Right lobe of liver (tissue), 4 donors: Measurements from ENCODE around the gene RPL28.

Experiments used
- POLR2A ChIP-seq: fragments of 450-650 bp; IDR thresholded peaks from one replicate; pipeline ENCODE4 v1.6.1; 2017; ENCODE audit warnings: antibody characterized with exemption, mild to moderate bottlenecking
- TF ChIP-seq, protein P1 (sequence below), 4 donors: fragments of 200-600 bp in 3 of 4; fragments of 450-650 bp in 1 of 4; IDR thresholded peaks; one replicate each; pipeline versions ENCODE4 v1.5.1 to v1.8.0; 2016 to 2022; ENCODE audit warnings: antibody characterized with exemption in 4 of 4, mild to moderate bottlenecking in 2 of 4
- donor health status: DM: no; HTN: no; CAD: no.
- donor health status: DM: no; HTN: no; CAD: no.
- donor health status: DM: no; HTN: yes; CAD: no.

DNA sequence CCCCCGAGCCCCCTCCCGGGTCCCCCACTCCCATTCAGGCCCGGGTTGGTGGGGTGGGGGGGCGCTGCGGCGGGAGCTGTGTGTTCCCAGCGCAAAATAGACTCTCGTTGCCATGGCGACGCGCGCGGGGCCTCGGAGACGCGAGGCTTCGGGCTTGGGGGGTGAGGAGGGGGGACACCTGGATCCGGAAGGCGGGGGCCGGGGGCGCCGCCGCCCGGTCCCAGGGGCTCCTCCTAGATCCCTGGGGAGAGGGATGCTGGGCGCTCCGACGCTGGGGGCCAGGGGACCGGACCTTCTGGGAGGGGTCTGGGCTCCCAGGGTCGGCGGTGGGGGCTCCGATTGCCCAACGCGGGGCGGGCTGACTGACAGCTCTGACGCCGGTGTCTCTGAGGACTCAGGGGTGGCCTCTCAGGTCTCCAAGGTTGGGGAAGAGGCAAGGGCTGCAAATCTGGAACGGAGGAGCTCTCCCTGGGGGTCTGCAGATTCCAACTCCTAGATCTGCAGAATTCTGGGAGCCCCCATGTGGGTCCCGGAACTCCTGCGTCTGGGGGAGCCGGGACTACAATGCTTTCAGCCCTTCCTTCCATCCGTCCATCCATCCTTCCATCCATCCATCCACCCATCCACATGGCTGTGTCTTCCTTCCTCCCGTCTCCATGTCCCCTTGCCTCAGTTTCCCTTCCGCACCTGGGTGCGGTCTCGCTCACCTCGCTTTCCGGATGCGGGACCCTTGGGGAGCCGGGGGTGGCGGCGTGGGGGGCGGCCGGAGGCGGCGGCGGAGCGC, 66.4 kb downstream of the RPL28 start:
- TF ChIP-seq, protein P1, sequence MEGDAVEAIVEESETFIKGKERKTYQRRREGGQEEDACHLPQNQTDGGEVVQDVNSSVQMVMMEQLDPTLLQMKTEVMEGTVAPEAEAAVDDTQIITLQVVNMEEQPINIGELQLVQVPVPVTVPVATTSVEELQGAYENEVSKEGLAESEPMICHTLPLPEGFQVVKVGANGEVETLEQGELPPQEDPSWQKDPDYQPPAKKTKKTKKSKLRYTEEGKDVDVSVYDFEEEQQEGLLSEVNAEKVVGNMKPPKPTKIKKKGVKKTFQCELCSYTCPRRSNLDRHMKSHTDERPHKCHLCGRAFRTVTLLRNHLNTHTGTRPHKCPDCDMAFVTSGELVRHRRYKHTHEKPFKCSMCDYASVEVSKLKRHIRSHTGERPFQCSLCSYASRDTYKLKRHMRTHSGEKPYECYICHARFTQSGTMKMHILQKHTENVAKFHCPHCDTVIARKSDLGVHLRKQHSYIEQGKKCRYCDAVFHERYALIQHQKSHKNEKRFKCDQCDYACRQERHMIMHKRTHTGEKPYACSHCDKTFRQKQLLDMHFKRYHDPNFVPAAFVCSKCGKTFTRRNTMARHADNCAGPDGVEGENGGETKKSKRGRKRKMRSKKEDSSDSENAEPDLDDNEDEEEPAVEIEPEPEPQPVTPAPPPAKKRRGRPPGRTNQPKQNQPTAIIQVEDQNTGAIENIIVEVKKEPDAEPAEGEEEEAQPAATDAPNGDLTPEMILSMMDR (IDR thresholded peaks at IDR 0.05) = no peak
- TF ChIP-seq POLR2A = no peak
